CD14-positive monocyte (primary cell): ENCODE data around the gene MPZL3. TPM values are rescaled to one million over a fixed set of nuclear protein-coding genes. Genes with fewer than 3 reads are reported as not detected.

Experiments used
- DNase-seq, 3 donors: peaks; one replicate each; pipeline ENCODE4 v3.0.0-alpha.2; 2011 to 2022
- H2AFZ ChIP-seq: 2 replicates; pipeline ENCODE4 v1.6.0; 2012; ENCODE audit warnings: mild to moderate bottlenecking, low read depth, low read length, inconsistent platforms; ENCODE audit not compliant: insufficient read depth, poor library complexity, severe bottlenecking
- H3K27ac ChIP-seq, 2 donors: 1 replicate in 1 of 2; 2 replicates in 1 of 2; pipeline ENCODE4 v1.5.1; 2012 to 2013; ENCODE audit warnings: low read length in 2 of 2, control low read depth in 1 of 2, inconsistent platforms in 1 of 2, low read depth in 1 of 2, mild to moderate bottlenecking in 1 of 2
- H3K27me3 ChIP-seq, 2 donors: one replicate each; pipeline versions ENCODE4 v1.6.0 to v1.6.1; 2011 to 2013; ENCODE audit warnings: low read length in 2 of 2; ENCODE audit not compliant: control insufficient read depth in 2 of 2, insufficient read depth in 2 of 2
- H3K36me3 ChIP-seq, 2 donors: replicated peaks in 1 of 2; 1 replicate in 1 of 2; 2 replicates in 1 of 2; pipeline versions ENCODE4 v1.5.1 to v1.6.1; 2012 to 2013; ENCODE audit warnings: low read length in 2 of 2, control low read depth in 1 of 2, inconsistent platforms in 1 of 2, mild to moderate bottlenecking in 1 of 2; ENCODE audit not compliant: insufficient read depth in 2 of 2, control insufficient read depth in 1 of 2
- H3K4me1 ChIP-seq, 2 donors: 1 replicate in 1 of 2; 2 replicates in 1 of 2; pipeline versions ENCODE4 v1.5.1 to v1.6.1; 2012 to 2013; ENCODE audit warnings: low read length in 2 of 2, control low read depth in 1 of 2, inconsistent platforms in 1 of 2, mild to moderate bottlenecking in 1 of 2, moderate library complexity in 1 of 2; ENCODE audit not compliant: insufficient read depth in 2 of 2, control insufficient read depth in 1 of 2
- H3K4me2 ChIP-seq: replicated peaks from 2 replicates; pipeline ENCODE3; 2012; ENCODE audit warnings: low read length, moderate library complexity, mild to moderate bottlenecking; ENCODE audit not compliant: poor library complexity, severe bottlenecking; ENCODE audit errors: extremely low read depth
- H3K4me3 ChIP-seq, 3 experiments: fragments of 200-600 bp in 1 of 3; sonication (generic) in 1 of 3; replicated peaks in 1 of 3; 1 replicate in 2 of 3; 2 replicates in 1 of 3; pipeline ENCODE4 v1.5.1; 2011 to 2013; ENCODE audit warnings: low read length in 3 of 3, mild to moderate bottlenecking in 3 of 3, control low read depth in 2 of 3, low read depth in 2 of 3, inconsistent platforms in 1 of 3, moderate library complexity in 1 of 3
- H3K79me2 ChIP-seq: 2 replicates; pipeline ENCODE4 v1.6.0; 2012; ENCODE audit warnings: mild to moderate bottlenecking, control low read depth, inconsistent platforms, low read length, moderate library complexity; ENCODE audit not compliant: insufficient read depth
- H3K9ac ChIP-seq: 2 replicates; pipeline ENCODE4 v1.6.0; 2017; ENCODE audit warnings: low read length, mild to moderate bottlenecking; ENCODE audit not compliant: insufficient read depth, poor library complexity, severe bottlenecking
- H3K9me3 ChIP-seq, 2 donors: replicated peaks in 1 of 2; 1 replicate in 1 of 2; 2 replicates in 1 of 2; pipeline versions ENCODE4 v1.5.1 to v1.6.1; 2012 to 2013; ENCODE audit warnings: low read length in 2 of 2, control low read depth in 1 of 2; ENCODE audit not compliant: control insufficient read depth in 1 of 2, insufficient read depth in 1 of 2
- H4K20me1 ChIP-seq: 2 replicates; pipeline ENCODE4 v1.6.0; 2012; ENCODE audit warnings: mild to moderate bottlenecking, low read length, control low read depth, moderate library complexity; ENCODE audit not compliant: insufficient read depth
- H3K27ac Mint-ChIP-seq, 7 donors: one replicate each; pipeline ENCODE4 v1.8.0; 2020; ENCODE audit warnings: mild to moderate bottlenecking in 7 of 7, mixed read lengths in 7 of 7, moderate library complexity in 6 of 7, inconsistent platforms in 2 of 7
- H3K27me3 Mint-ChIP-seq, 3 donors: one replicate each; pipeline ENCODE4 v1.8.0; 2021 to 2022; ENCODE audit warnings: low read depth in 3 of 3, mild to moderate bottlenecking in 3 of 3, mixed read lengths in 3 of 3, moderate library complexity in 3 of 3, inconsistent platforms in 1 of 3
- H3K36me3 Mint-ChIP-seq, 2 donors: one replicate each; pipeline ENCODE4 v1.8.0; 2020; ENCODE audit warnings: mixed read lengths in 2 of 2, inconsistent platforms in 1 of 2, mild to moderate bottlenecking in 1 of 2
- H3K4me1 Mint-ChIP-seq: one replicate; pipeline ENCODE4 v1.8.0; 2020; ENCODE audit warnings: mild to moderate bottlenecking, mixed read lengths
- H3K4me3 Mint-ChIP-seq, 2 donors: one replicate each; pipeline ENCODE4 v1.8.0; 2020; ENCODE audit warnings: mild to moderate bottlenecking in 2 of 2, mixed read lengths in 2 of 2, moderate library complexity in 1 of 2
- H3K9me3 Mint-ChIP-seq, 7 donors: one replicate each; pipeline ENCODE4 v1.8.0; 2020 to 2022; ENCODE audit warnings: mixed read lengths in 7 of 7, mild to moderate bottlenecking in 6 of 7, moderate library complexity in 6 of 7, inconsistent platforms in 2 of 7
- CTCF ChIP-seq: fragments of 200-600 bp; IDR thresholded peaks from one replicate; pipeline ENCODE4 v1.8.0; 2022; ENCODE audit warnings: antibody characterized with exemption, mild to moderate bottlenecking
- WGBS: methylation state at CpG from one replicate; pipeline ENCODE4 v1.1.5; 2013; ENCODE audit warnings: missing lambda C conversion rate; ENCODE audit not compliant: insufficient coverage; 5-methylcytosine and 5-hydroxymethylcytosine counted together
- intact Hi-C, 2 donors: fragments of 100-400 bp; cut with micrococcal nuclease; formaldehyde crosslinking; loops; one replicate each; pipeline versions ENCODE4 v1.15.0 to v1.15.1; 2023
- polyA plus RNA-seq, 3 donors: library from polyadenylated mRNA; depleted of rRNA in 1 of 3; unstranded in 2 of 3; stranded (reverse) in 1 of 3; fragments of 300-500 nt in 2 of 3; fragments of >200 nt in 1 of 3; fragmentation: Illumina TruSeq in 2 of 3; gene quantifications; 1 replicate in 2 of 3; 2 replicates in 1 of 3; pipeline ENCODE4 v1.2.3, GENCODE V29; 2012 to 2021

MPZL3 gene
- polyA plus RNA-seq, 3 donors, result 4.2 to 8.5 (median 8.0) TPM

DNA sequence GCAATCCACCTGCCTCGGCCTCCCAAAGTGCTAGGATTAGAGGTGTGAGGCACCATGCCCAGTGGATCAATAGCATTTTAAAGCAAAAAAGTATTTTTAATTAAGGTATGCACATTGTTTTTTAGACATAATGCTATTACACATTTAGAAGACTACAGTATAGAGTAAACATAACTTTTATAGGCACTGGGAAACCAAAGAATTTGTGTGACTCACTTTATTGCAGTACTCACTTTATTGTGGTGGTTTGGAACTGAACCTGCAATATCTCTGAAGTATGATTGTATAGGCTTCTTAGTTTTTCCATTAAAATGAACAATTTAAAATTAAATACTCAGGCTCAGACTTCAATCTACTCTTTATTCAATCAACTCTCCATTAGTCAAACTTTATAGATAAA is 34.8 kb upstream of the MPZL3 start:
- Histone ChIP-seq H3K4me3 (no peak overlapping the region), H3K4me2 (no peak overlapping the region), H3K27ac (no peak overlapping the region), H3K79me2 (no peaks in the 10 kb centered on the region), H3K9ac (no peak overlapping the region), H3K36me3 (no peaks in the 10 kb centered on the region), H3K27me3 (no peaks in the 10 kb centered on the region), H4K20me1 (no peaks in the 10 kb centered on the region), H3K4me1 (peaks cover 12 to 29% of the 10 kb centered on the region in 2 donors), H2AFZ (no peak overlapping the region), H3K9me3 (no peaks in the 10 kb centered on the region)
- TF ChIP-seq CTCF, result no peak
- intact Hi-C loops, result no loop called here
- H3K27me3 Mint-ChIP-seq, result peaks cover 0 to 4% (median 0%) of the 10 kb centered on the region in 3 donors
- peaks cover 19% of the 10 kb centered on the region for H3K4me1 Mint-ChIP-seq
- H3K27ac Mint-ChIP-seq, result no peak overlapping the region
- WGBS, result no CpG with 5 or more reads among the region's 1 CpG
- peaks cover 0 to 3% (median 3%) of the 10 kb centered on the region in 7 donors for H3K9me3 Mint-ChIP-seq
- H3K4me3 Mint-ChIP-seq, result no peak overlapping the region
- peaks cover 0 to 1% of the 10 kb centered on the region in 2 donors for H3K36me3 Mint-ChIP-seq
- DNase-seq, result no peak

DNA sequence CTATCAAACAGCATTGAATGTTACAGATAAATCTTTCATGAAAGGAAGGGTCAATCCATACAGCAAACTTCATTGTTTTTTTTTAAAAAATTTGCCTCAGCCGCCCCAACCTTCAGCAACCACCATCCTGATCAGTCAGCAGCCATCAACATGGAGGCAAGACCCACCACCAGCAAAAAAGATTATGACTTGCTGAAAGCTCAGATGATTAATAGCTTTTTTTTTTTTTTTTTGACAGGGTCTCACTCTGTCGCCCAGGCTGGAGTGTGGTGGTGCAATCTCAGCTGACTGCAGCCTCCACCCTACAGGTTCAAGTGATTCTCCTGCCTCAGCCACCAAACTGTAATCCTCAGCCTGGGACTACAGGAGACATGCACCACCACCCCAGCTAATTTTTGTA is 34.4 kb upstream of the MPZL3 start:
- intact Hi-C loops, result no loop called here
- H3K36me3 Mint-ChIP-seq, result peaks cover 0 to 1% of the 10 kb centered on the region in 2 donors
- peaks cover 14% of the 10 kb centered on the region for H3K4me1 Mint-ChIP-seq
- H3K9me3 Mint-ChIP-seq, result peaks cover 0 to 3% (median 3%) of the 10 kb centered on the region in 7 donors
- H4K20me1 ChIP-seq, result no peaks in the 10 kb centered on the region
- DNase-seq, result no peak
- no peaks in the 10 kb centered on the region for H3K36me3 ChIP-seq
- WGBS, result no CpG with 5 or more reads among the region's 2 CpGs
- H3K79me2 ChIP-seq, result no peaks in the 10 kb centered on the region
- H3K9ac ChIP-seq, result no peak overlapping the region
- no peak overlapping the region for H3K27ac Mint-ChIP-seq
- H3K4me3 ChIP-seq, result no peak overlapping the region
- peaks cover 0 to 2% (median 0%) of the 10 kb centered on the region in 3 donors for H3K27me3 Mint-ChIP-seq
- H3K4me2 ChIP-seq, result no peak overlapping the region
- no peak for TF ChIP-seq CTCF
- no peak overlapping the region for H2AFZ ChIP-seq
- H3K4me1 ChIP-seq, result peaks cover 8 to 25% of the 10 kb centered on the region in 2 donors
- H3K27me3 ChIP-seq, result no peaks in the 10 kb centered on the region
- H3K27ac ChIP-seq, result no peak overlapping the region
- H3K9me3 ChIP-seq, result no peaks in the 10 kb centered on the region
- no peak overlapping the region for H3K4me3 Mint-ChIP-seq
